ENCODE measurements around the gene MYL3.

MYL3 gene

GRCh38 chr3:46848271-46849044 lies 14.8 kb downstream of the MYL3 start:
- TF ChIP-seq, protein P1, sequence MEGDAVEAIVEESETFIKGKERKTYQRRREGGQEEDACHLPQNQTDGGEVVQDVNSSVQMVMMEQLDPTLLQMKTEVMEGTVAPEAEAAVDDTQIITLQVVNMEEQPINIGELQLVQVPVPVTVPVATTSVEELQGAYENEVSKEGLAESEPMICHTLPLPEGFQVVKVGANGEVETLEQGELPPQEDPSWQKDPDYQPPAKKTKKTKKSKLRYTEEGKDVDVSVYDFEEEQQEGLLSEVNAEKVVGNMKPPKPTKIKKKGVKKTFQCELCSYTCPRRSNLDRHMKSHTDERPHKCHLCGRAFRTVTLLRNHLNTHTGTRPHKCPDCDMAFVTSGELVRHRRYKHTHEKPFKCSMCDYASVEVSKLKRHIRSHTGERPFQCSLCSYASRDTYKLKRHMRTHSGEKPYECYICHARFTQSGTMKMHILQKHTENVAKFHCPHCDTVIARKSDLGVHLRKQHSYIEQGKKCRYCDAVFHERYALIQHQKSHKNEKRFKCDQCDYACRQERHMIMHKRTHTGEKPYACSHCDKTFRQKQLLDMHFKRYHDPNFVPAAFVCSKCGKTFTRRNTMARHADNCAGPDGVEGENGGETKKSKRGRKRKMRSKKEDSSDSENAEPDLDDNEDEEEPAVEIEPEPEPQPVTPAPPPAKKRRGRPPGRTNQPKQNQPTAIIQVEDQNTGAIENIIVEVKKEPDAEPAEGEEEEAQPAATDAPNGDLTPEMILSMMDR (IDR thresholded peaks at IDR 0.05; ENCODE audit: insufficient read depth, low read length), result peak; percentile 4
- no peak for TF ChIP-seq SPI1 (IDR thresholded peaks at IDR 0.05; ENCODE audit: borderline replicate concordance, low read depth)
- Histone ChIP-seq H3K4me3 (replicated peaks; ENCODE audit: insufficient read depth, low read length) (no peak overlapping the region), H3K27me3 (ENCODE audit: insufficient read depth, poor library complexity, severe bottlenecking) (no peaks in the 10 kb centered on the region), H3K27ac (replicated peaks) (no peak overlapping the region)
- DNase-seq (ENCODE audit: low read depth in 1 of 2, low spot score in 1 of 2), result peak in 1 of 2 experiments; percentile 15

DNA sequence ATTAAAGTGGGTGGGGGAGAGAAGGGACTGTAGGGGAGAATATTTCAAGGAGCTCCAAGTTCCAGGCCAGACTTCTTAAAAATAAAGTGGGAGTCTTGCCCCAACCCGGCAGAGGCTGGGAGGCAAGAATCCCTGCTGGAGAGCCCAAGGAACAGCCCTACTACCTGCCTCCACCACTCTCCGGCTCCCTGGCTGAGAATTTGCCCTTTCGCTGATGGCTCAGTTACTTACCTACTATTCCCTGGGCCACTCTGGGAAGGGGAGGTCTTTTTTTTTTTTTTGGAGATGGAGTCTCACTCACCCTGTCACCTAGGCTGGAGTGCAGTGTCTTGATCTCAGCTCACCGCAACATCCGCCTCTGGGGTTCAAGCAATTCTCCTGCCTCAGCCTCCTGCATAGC lies 15.5 kb downstream of the MYL3 start:
- no peaks in the 10 kb centered on the region for H3K27me3 ChIP-seq (ENCODE audit: insufficient read depth, poor library complexity, severe bottlenecking)
- DNase-seq (ENCODE audit: low read depth in 1 of 2, low spot score in 1 of 2), result no peak
- no peak overlapping the region for H3K4me3 ChIP-seq (replicated peaks; ENCODE audit: insufficient read depth, low read length)
- TF ChIP-seq SPI1 (IDR thresholded peaks at IDR 0.05; ENCODE audit: borderline replicate concordance, low read depth) (no peak), GABPA (IDR thresholded peaks at IDR 0.05; ENCODE audit: low read depth) (no peak), REST (IDR thresholded peaks at IDR 0.05; ENCODE audit: insufficient replicate concordance, low read depth) (no peak)
- TF ChIP-seq, protein P1 (IDR thresholded peaks at IDR 0.05; ENCODE audit: insufficient read depth, low read length), result no peak
- H3K27ac ChIP-seq (replicated peaks), result no peak overlapping the region

DNA sequence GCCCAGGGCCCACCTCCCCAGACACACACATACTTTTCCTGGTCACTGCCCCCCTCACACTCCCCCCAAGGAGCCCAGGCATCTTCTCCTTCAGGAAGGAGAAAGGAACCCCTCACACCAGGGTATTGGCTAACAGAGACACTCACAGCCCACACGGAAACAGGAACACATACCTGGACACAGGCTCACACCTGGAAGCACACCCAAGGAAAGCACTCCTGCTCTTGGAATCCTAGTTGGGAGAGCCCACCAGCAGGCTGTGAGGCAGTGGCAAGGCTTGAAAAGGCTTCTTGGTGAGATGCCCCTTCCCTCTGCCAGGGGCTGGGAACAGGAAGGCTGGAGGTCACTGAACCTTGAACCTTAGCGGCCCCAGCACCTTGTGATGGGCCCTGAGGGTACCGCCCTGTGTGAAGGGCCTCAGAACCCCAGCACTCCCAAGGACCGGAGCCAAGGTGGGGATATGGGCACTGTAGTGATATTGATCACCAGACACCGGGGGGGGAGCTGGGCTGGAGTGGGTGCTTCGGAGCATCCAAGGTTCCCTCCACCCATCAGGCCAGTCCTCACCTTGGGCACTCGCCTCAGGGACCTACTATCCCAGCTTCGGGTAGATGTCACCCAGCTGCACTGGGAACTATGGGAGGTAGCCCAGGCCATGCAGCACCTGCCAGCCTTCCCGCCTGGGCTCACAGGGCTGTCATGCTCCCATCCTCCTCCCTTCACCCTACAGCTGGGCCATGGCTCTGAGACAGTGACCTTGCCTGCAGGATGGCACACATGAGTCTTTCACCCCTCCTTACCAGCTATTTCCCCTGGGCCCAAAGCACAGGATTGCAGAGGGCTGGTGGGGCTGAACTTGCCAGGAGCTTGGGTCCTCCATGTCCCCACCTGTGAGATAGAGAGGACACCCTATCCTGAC lies 16.4 kb downstream of the MYL3 start:
- no peak overlapping the region for H3K4me3 ChIP-seq (replicated peaks; ENCODE audit: insufficient read depth, low read length)

More for the DNA sequence above, 16.4 kb downstream of the MYL3 start:
- Histone ChIP-seq H3K27ac (replicated peaks) (no peak overlapping the region), H3K27me3 (ENCODE audit: insufficient read depth, poor library complexity, severe bottlenecking) (no peaks in the 10 kb centered on the region)
- no peak for DNase-seq (ENCODE audit: low read depth in 1 of 2, low spot score in 1 of 2)
- TF ChIP-seq POLR2AphosphoS5 (IDR thresholded peaks at IDR 0.05; ENCODE audit: low read depth) (no peak), REST (IDR thresholded peaks at IDR 0.05; ENCODE audit: insufficient replicate concordance, low read depth) (no peak), SPI1 (IDR thresholded peaks at IDR 0.05; ENCODE audit: borderline replicate concordance, low read depth) (no peak), GABPA (IDR thresholded peaks at IDR 0.05; ENCODE audit: low read depth) (no peak)
